GM18870 (cell line): Measurements from ENCODE around the gene CNN2.

Experiments used
- ATAC-seq: cut with Tn5 transposase; IDR thresholded peaks from one replicate; pipeline ENCODE4 v1.9.1; 2021; ENCODE audit warnings: moderate library complexity; ENCODE audit not compliant: unreplicated experiment

CNN2 gene

GRCh38 chr19:1064661-1065605 lies 38.5 kb downstream of the CNN2 start:
- no peak for ATAC-seq

- ATAC-seq: no peak
Measured at GRCh38 chr19:1065606-1066109, 39.2 kb downstream of the CNN2 start.

GRCh38 chr19:1066251-1066747 lies 39.9 kb downstream of the CNN2 start:
- no peak for ATAC-seq

- ATAC-seq: no peak
Measured at GRCh38 chr19:1066748-1067340, 40.4 kb downstream of the CNN2 start, which contains the start of gene ARHGAP45. Gene ARHGAP45, plus strand, starts transcription at chr19:1067167. Its CDS starts 239 bp downstream, at chr19:1067406.

GRCh38 chr19:1067341-1067957 lies 41.0 kb downstream of the CNN2 start:
- no peak for ATAC-seq

GRCh38 chr19:1068009-1069001 lies 41.9 kb downstream of the CNN2 start:
- no peak for ATAC-seq

GRCh38 chr19:1069009-1069779 lies 42.8 kb downstream of the CNN2 start:
- ATAC-seq: no peak

- no peak for ATAC-seq
Measured at GRCh38 chr19:1070576-1070930, 44.1 kb downstream of the CNN2 start.

GRCh38 chr19:1070931-1071791 lies 44.8 kb downstream of the CNN2 start:
- ATAC-seq: no peak

- no peak for ATAC-seq
Measured at GRCh38 chr19:1072371-1073015, 46.1 kb downstream of the CNN2 start.

GRCh38 chr19:1073063-1073955 lies 46.9 kb downstream of the CNN2 start:
- ATAC-seq: no peak

GRCh38 chr19:1073956-1074517 lies 47.6 kb downstream of the CNN2 start:
- no peak for ATAC-seq

GRCh38 chr19:1074544-1075283 lies 48.3 kb downstream of the CNN2 start:
- no peak for ATAC-seq

GRCh38 chr19:1076046-1076386 lies 49.6 kb downstream of the CNN2 start:
- no peak for ATAC-seq

- ATAC-seq: no peak
Measured at GRCh38 chr19:1076951-1077350, 50.5 kb downstream of the CNN2 start.

- no peak for ATAC-seq
Measured at GRCh38 chr19:1079566-1080111, 53.2 kb downstream of the CNN2 start.
